ENCODE results near the gene PRICKLE4. TPM values are rescaled to one million over a fixed set of nuclear protein-coding genes. Genes with fewer than 3 reads are reported as not detected.

Gene PRICKLE4
- polyA plus RNA-seq, 1 experiment = not detected

GRCh38 chr6:41768545-41769308, 11.9 kb upstream of the PRICKLE4 start:
- ChIA-PET CTCF (interaction anchor here (0.7 to 2.3 kb wide), 4 partner anchors 8 to 166 kb away, joined by 3 to 15 read pairs (median 4); partner anchors contain the start of genes TFEB and TOMM6), POLR2A (no interaction called here)
- no peaks in the 10 kb centered on the region; the same call in 1 of the 2 replicates for H3K9me3 ChIP-seq (ENCODE audit: control insufficient read depth, insufficient read depth, low read length)
- H3K4me3 ChIP-seq (ENCODE audit: low read depth, low read length) = no peak overlapping the region
- no peak for DNase-seq (ENCODE audit: low read depth, low spot score)
- TF ChIP-seq CTCF (IDR thresholded peaks at IDR 0.05; ENCODE audit: low read depth, low read length) = no peak
- H3K27ac ChIP-seq (ENCODE audit: low read depth, low read length) = no peak overlapping the region
- no peaks in the 10 kb centered on the region for H3K27me3 ChIP-seq (ENCODE audit: control insufficient read depth, insufficient read depth, low read length)

GRCh38 chr6:41769376-41769775, 11.2 kb upstream of the PRICKLE4 start:
- POLR2A ChIA-PET = no interaction called here
- Histone ChIP-seq H3K9me3 (ENCODE audit: control insufficient read depth, insufficient read depth, low read length) (no peaks in the 10 kb centered on the region; the same call in 1 of the 2 replicates), H3K27ac (ENCODE audit: low read depth, low read length) (no peak overlapping the region), H3K4me3 (ENCODE audit: low read depth, low read length) (no peak overlapping the region), H3K27me3 (ENCODE audit: control insufficient read depth, insufficient read depth, low read length) (no peaks in the 10 kb centered on the region)
- CTCF ChIA-PET = interaction anchor here (0.7 to 2.3 kb wide), 3 partner anchors 18 to 167 kb away, joined by 3 to 15 read pairs (median 3); partner anchors contain the start of gene TOMM6
- DNase-seq (ENCODE audit: low read depth, low spot score) = no peak
- no peak for TF ChIP-seq CTCF (IDR thresholded peaks at IDR 0.05; ENCODE audit: low read depth, low read length)

- POLR2A ChIA-PET = no interaction called here
- CTCF ChIA-PET = interaction anchor here (0.6 kb wide), 1 partner anchor 17 kb away, joined by 6 read pairs; the partner anchor contains the start of gene TOMM6
- DNase-seq (ENCODE audit: low read depth, low spot score) = no peak
- Histone ChIP-seq H3K4me3 (ENCODE audit: low read depth, low read length) (no peak overlapping the region), H3K9me3 (ENCODE audit: control insufficient read depth, insufficient read depth, low read length) (no peaks in the 10 kb centered on the region; the same call in 1 of the 2 replicates), H3K27ac (ENCODE audit: low read depth, low read length) (no peak overlapping the region), H3K27me3 (ENCODE audit: control insufficient read depth, insufficient read depth, low read length) (no peaks in the 10 kb centered on the region)
- no peak for TF ChIP-seq CTCF (IDR thresholded peaks at IDR 0.05; ENCODE audit: low read depth, low read length)
Observed at GRCh38 chr6:41770381-41771057, 10.1 kb upstream of the PRICKLE4 start.

GRCh38 chr6:41771058-41771983, 9.3 kb upstream of the PRICKLE4 start:
- H3K4me3 ChIP-seq (ENCODE audit: low read depth, low read length) = no peak overlapping the region
- H3K9me3 ChIP-seq (ENCODE audit: control insufficient read depth, insufficient read depth, low read length) = no peaks in the 10 kb centered on the region; the same call in 1 of the 2 replicates
- no peak for TF ChIP-seq CTCF (IDR thresholded peaks at IDR 0.05; ENCODE audit: low read depth, low read length)
- H3K27me3 ChIP-seq (ENCODE audit: control insufficient read depth, insufficient read depth, low read length) = no peaks in the 10 kb centered on the region
- ChIA-PET CTCF (interaction anchor here (0.7 to 2.3 kb wide), 2 partner anchors 15 to 403 kb away, joined by 3 to 7 read pairs; no protein-coding TSS in a partner anchor), POLR2A (no interaction called here)
- no peak for DNase-seq (ENCODE audit: low read depth, low spot score)
- no peak overlapping the region for H3K27ac ChIP-seq (ENCODE audit: low read depth, low read length)
